Measurements from ENCODE around the gene TBX10. TPM values are rescaled to one million over a fixed set of nuclear protein-coding genes. Genes with fewer than 3 reads are reported as not detected.

TBX10 gene
- total and polyA plus RNA-seq, 7 donors, result 15.8 to 109 (median 60.6) TPM; not detected in 4

DNA sequence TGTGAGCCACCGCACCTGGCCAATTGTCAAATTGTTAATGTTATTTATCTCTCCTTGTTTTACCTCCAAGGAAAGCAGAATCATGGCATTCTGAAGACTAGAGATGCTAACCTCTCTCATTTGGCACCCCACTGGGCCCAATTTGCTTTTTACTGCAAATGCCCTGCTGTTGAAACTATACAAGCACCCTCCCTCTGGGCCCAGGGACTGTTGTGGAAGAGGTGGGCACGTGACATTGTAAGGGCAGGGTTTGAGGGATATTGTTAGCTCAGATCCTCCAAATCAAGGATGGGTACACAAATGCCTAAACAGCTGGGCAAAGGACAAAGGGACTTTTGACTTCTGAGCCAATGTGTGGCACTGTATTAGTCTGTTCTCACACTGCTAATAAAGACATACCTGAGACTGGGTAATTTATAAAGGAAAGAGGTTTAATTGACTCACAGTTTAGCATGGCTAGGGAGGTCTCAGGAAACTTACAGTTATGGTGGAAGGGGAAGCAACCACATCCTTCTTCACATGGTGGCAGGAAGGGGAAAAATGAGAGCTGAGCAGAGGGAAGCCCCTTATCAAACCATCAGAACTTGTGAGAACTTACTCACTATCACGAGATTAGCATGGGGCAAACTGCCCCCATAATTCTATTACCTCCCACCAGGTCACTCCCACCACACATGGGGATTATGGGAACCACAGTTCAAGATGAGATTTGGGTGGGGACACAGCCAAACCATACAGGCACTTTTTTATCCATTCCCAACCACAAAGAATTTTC lies 41.3 kb upstream of the TBX10 start:
- intact Hi-C loops (cut with DNase I), result no loop called here
- WGBS, 2 donors, result 74 to 83% methylated on average over 3 of the region's 3 CpGs
- TF ChIP-seq, protein P1, sequence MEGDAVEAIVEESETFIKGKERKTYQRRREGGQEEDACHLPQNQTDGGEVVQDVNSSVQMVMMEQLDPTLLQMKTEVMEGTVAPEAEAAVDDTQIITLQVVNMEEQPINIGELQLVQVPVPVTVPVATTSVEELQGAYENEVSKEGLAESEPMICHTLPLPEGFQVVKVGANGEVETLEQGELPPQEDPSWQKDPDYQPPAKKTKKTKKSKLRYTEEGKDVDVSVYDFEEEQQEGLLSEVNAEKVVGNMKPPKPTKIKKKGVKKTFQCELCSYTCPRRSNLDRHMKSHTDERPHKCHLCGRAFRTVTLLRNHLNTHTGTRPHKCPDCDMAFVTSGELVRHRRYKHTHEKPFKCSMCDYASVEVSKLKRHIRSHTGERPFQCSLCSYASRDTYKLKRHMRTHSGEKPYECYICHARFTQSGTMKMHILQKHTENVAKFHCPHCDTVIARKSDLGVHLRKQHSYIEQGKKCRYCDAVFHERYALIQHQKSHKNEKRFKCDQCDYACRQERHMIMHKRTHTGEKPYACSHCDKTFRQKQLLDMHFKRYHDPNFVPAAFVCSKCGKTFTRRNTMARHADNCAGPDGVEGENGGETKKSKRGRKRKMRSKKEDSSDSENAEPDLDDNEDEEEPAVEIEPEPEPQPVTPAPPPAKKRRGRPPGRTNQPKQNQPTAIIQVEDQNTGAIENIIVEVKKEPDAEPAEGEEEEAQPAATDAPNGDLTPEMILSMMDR (IDR thresholded peaks at IDR 0.05), result no peak
- TF ChIP-seq POLR2AphosphoS5 (IDR thresholded peaks at IDR 0.05), result no peak
- no peak for TF ChIP-seq EP300 (IDR thresholded peaks at IDR 0.05)
- H3K4me1 ChIP-seq, result no peaks in the 10 kb centered on the region
- no peaks in the 10 kb centered on the region for H3K9me3 ChIP-seq
- H3K36me3 ChIP-seq, result no peaks in the 10 kb centered on the region
- H3K27me3 ChIP-seq, result no peaks in the 10 kb centered on the region
- no peak for DNase-seq
- H3K27ac ChIP-seq, result no peak overlapping the region
- no peak overlapping the region for H3K4me3 ChIP-seq

DNA sequence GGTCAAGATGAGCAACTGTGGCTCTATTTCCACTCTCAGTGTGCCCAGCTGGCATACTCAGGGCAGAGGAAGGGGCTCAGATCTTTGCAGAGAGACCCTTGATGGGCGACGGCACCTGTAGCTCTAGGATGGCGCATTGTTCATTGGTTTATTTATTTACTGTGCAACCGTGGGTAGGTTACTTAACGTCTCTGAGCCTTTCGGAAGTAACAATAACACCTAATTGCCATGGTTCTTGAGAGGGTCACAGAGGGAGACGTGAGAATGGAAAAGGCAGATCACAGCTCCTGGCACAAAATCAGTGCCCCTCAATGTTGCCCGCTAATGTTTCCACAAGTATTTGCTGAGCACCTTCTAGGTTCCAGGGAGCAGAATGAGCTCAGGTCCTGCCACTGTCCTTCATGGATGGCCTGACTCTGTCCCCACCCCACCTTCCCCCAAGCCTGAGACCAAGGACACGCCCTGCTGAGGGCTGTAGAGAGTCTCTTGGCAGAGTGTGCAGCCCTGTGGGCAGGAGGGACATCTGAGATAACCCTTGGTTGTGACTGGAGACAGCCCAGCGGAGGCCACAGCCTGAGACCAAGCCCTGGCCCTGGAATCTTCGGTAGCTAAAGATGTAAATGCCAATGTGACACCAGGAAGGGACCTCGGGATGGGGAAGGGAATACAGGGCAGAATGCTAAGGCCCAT lies 35.6 kb upstream of the TBX10 start:
- WGBS, 2 donors, result 46 to 83% methylated on average over 12 of the region's 12 CpGs
- DNase-seq, result no peak
- no peak for TF ChIP-seq POLR2A (IDR thresholded peaks at IDR 0.05)
- TF ChIP-seq EP300 (IDR thresholded peaks at IDR 0.05), result no peak
- TF ChIP-seq POLR2AphosphoS5 (IDR thresholded peaks at IDR 0.05), result no peak
- Histone ChIP-seq H3K36me3 (no peaks in the 10 kb centered on the region), H3K4me3 (no peak overlapping the region), H3K4me1 (no peaks in the 10 kb centered on the region), H3K27me3 (peaks cover 0 to 8% (median 0%) of the 10 kb centered on the region in 3 donors), H3K9me3 (no peaks in the 10 kb centered on the region), H3K27ac (no peak overlapping the region)
- intact Hi-C loops (cut with DNase I), result no loop called here

DNA sequence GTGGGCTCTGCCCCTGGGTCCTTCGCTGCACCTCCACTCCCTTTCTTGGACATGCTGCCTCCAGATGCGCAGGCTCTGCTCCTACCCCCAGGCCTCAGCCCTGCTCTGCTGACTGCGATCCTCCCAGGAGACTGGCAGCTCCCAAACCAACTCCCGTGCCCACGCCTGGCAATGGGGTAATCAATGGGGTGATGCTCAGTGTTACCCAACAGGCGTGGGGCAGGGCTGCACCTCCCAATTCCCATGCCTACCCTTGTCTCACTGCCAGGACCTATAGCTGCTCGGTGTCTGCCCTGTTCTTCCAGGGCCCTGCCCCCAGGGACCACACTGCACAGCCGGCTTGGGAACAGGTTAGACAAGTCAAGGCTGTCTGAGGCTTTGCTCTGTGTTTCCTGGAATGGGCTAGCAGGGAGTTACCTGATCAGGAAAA lies 34.9 kb upstream of the TBX10 start, which contains the start of gene ALDH3B2:
Gene ALDH3B2 (minus strand): TSS at position 182 of the 430 bp plus-strand sequence. CDS start 7,688 bp downstream, outside the sequence.
- H3K4me1 ChIP-seq, result no peaks in the 10 kb centered on the region
- no peaks in the 10 kb centered on the region for H3K9me3 ChIP-seq
- WGBS, 2 donors, result 19 to 69% methylated on average over 8 of the region's 8 CpGs
- H3K4me3 ChIP-seq, result no peak within 1 kb of the TSS
- H3K27me3 ChIP-seq, result peaks cover 0 to 8% (median 0%) of the 10 kb centered on the region in 3 donors
- no peak within 1 kb of the TSS for H3K27ac ChIP-seq
- intact Hi-C loops (cut with DNase I), result no loop called here
- DNase-seq, result no peak
- no peaks in the 10 kb centered on the region for H3K36me3 ChIP-seq
- TF ChIP-seq, protein P1 (IDR thresholded peaks at IDR 0.05), result no peak
- no peak for TF ChIP-seq EP300 (IDR thresholded peaks at IDR 0.05)
- no peak for TF ChIP-seq POLR2AphosphoS5 (IDR thresholded peaks at IDR 0.05)
- no peak for TF ChIP-seq POLR2A (IDR thresholded peaks at IDR 0.05)

DNA sequence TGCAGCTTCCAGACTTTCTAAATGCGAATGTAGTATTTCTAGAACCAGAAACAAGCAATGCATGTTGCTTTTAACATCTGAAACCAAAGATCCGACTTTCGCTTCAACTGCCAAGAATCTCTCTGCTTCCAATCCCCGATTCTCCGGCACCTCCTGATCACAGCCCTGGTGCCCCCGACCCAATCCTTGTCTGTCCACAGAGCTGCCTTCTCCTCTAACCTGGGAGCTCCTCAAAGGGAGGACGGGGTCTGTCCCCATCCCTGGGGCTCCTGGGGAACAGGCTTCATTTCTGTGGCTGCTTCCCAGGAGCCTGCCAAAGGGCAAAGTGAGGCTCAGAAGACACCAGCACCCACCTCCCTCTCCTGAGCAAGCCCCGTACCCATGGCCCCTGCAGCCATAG lies 34.3 kb upstream of the TBX10 start:
- Histone ChIP-seq H3K27me3 (peaks cover 0 to 8% (median 0%) of the 10 kb centered on the region in 3 donors), H3K27ac (no peak overlapping the region), H3K4me3 (no peak overlapping the region), H3K4me1 (no peaks in the 10 kb centered on the region), H3K9me3 (no peaks in the 10 kb centered on the region), H3K36me3 (no peaks in the 10 kb centered on the region)
- intact Hi-C loops (cut with DNase I), result no loop called here
- no peak for DNase-seq
- TF ChIP-seq POLR2AphosphoS5 (IDR thresholded peaks at IDR 0.05) (no peak), EP300 (IDR thresholded peaks at IDR 0.05) (no peak), POLR2A (IDR thresholded peaks at IDR 0.05) (no peak)
- TF ChIP-seq, protein P1 (IDR thresholded peaks at IDR 0.05), result no peak
- 80 to 83% methylated on average over 8 of the region's 8 CpGs for WGBS, 2 donors

DNA sequence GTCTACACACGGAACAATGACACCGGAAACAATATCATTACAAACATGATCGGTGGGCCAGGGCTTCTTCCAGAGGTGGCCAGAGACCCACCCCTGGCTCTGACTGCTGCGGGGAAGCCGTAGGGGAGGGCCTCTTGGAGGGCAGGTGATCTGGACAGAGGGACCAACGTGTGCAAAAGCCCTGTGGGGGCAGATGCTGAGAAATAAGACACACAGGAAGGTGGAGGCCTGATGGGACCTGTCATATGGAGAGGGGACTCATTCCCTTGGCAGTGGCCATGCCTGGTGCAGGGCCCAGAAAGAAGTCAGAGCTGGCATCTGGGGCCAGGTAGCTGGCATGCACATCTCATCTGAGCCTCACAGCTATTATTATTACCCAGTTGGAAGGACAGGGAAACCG lies 33.8 kb upstream of the TBX10 start:
- TF ChIP-seq POLR2A (IDR thresholded peaks at IDR 0.05) (no peak), EP300 (IDR thresholded peaks at IDR 0.05) (no peak), POLR2AphosphoS5 (IDR thresholded peaks at IDR 0.05) (no peak)
- TF ChIP-seq, protein P1 (IDR thresholded peaks at IDR 0.05), result no peak
- 91 to 92% methylated on average over 7 of the region's 7 CpGs for WGBS, 2 donors
- Histone ChIP-seq H3K27ac (no peak overlapping the region), H3K27me3 (peaks cover 0 to 8% (median 0%) of the 10 kb centered on the region in 3 donors), H3K9me3 (no peaks in the 10 kb centered on the region), H3K36me3 (no peaks in the 10 kb centered on the region), H3K4me1 (no peaks in the 10 kb centered on the region), H3K4me3 (no peak overlapping the region)
- DNase-seq, result no peak
- intact Hi-C loops (cut with DNase I), result no loop called here
